ENCODE measurements around the gene KIFBP.

KIFBP gene

DNA sequence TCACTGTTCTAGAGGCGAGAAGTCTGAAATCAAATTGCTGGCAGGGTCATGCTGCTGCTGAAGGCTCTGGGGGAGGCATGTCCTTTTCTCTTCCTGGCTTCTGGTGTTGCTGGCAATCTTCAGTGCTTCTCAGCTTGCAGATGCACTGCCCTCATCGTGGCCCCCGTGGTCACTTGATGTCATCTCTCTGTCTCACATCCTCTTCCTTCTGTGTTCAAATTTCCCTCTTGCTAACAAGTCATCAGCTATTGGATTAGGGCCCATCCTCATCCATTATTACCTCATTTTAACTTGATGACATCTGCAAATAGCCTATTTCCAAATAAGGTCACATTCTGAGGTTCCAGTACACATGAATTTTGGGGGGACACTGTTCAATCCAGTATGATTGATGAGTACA is 62.7 kb downstream of the KIFBP start:
- no peak for TF ChIP-seq CTCF (IDR thresholded peaks at IDR 0.05)

GRCh38 chr10:69051710-69052487 is 63.3 kb downstream of the KIFBP start:
- no peak for TF ChIP-seq CTCF (IDR thresholded peaks at IDR 0.05)

DNA sequence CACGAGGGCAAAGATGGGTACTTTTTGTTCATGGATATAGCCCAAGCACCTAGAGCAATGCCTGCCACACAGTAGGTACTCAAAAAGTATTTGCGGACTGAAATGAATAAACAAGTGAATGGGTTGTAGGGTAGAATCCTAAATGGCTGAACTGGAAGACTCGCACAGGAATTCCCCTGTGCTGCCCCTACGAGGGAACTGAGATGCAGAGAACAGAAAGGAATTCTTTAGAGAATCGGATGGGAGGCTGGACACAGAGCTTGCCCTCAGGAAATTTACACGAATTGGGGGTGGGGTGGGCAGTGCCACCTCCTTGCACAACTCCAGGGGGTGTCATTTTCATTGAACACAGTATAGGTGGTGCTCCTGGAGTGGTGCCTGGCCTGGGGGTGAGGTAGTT is 64.1 kb downstream of the KIFBP start:
- TF ChIP-seq CTCF (IDR thresholded peaks at IDR 0.05), result no peak

- TF ChIP-seq CTCF (IDR thresholded peaks at IDR 0.05), result no peak
These were observed 66.6 kb downstream of the KIFBP start for GRCh38 chr10:69055241-69055640.

- TF ChIP-seq CTCF (IDR thresholded peaks at IDR 0.05), result no peak
These were observed 67.5 kb downstream of the KIFBP start for GRCh38 chr10:69056129-69056528.

- TF ChIP-seq CTCF (IDR thresholded peaks at IDR 0.05), result no peak
These were observed 68.1 kb downstream of the KIFBP start for GRCh38 chr10:69056536-69057260.

- no peak for TF ChIP-seq CTCF (IDR thresholded peaks at IDR 0.05)
These were observed 68.8 kb downstream of the KIFBP start for GRCh38 chr10:69057261-69057950.
